Smooth muscle cell of the coronary artery (primary cell): ENCODE data around the gene SYT5. TPM values are rescaled to one million over a fixed set of nuclear protein-coding genes. Genes with fewer than 3 reads are reported as not detected.

Experiments used
- total RNA-seq: library from RNA; depleted of rRNA; stranded (reverse); fragments of >200 nt; gene quantifications from 2 replicates; pipeline ENCODE4 v1.2.3, GENCODE V29; 2014; ENCODE audit warnings: low replicate concordance

The SYT5 gene
- under 0.01 TPM in 1 of 2 replicates, not detected in the other for total RNA-seq

DNA sequence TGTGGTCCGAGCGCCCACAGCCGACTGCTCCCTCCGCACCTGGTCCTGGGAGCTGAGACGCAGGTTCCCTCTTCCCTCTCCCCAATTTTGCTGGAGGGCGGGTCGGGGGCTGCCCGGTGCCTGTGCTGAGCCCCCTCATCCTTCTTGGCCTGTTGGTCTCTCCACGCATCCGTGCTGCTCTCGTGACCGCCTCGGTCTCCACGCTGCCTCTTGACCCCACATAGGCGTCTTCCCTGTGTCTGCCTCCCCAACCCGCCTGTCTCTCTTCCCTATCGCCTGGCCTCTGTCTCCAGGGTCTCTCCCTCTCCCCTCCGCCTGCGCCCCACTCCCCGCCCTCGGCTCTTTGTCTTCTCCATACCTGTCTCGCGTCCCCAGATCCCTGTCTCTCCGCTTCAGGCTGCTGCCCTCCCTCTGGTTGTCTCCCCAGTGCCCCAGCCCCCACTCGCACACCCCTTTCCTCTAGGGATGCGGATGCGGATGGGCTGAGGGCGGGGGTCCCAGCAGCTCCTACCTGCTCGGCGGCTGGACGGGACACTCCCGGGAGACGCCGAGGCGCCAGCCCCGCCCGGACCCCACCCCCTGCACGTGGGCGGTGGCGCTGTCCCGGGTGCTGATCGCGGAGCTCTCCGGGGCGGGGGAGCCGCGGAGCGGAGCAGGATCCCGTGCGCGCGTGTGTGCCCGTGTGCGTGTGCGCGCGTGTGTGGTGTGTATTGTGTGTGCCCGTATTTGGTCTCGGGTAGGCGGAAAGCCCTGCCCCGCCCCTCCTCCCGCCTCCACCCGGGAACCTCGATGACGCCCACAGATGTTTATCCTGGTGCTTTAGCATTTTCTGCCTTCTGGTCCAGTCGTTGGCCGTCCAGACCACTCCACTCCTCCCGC lies at the start of gene SYT5:
TSS of gene SYT5 (minus strand) at position 684 of the 879 bp plus-strand sequence. CDS start 1,248 bp downstream, outside the sequence.

DNA sequence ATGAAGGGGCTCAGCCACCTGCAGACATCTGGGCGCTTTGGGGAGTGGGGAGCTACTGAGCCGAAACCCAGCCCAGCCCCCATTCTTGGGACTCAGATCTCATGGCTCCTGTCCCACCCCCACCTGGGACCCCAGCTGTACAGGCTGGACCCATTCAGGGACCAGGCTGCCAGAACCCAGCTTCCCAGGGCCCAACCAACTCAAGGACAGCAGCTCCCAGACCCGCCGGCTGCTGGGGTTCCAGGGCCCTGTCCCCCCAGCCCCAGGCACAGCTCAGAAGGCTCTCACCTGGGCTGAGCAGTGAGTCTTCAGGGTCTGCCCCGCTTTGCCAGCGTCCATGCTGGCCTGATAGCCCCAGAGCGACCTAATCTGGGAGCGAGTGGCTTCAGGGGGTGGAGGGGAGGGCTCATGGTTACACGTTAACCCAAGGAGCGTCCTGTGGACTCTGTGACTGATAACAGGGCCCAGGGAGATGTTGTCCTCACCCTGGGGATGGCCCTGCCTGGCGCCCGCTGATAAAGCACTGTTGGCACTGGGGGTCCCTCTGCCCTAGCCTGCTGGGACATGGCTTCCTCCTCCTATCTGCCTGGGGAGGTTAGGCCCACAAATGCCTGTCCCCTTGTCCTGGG lies 48.4 kb upstream of the SYT5 start, which contains the start of gene TMEM86B:
TSS of gene TMEM86B (minus strand) at position 361 of the 629 bp plus-strand sequence. CDS start at position 339, 22 bp downstream.

DNA sequence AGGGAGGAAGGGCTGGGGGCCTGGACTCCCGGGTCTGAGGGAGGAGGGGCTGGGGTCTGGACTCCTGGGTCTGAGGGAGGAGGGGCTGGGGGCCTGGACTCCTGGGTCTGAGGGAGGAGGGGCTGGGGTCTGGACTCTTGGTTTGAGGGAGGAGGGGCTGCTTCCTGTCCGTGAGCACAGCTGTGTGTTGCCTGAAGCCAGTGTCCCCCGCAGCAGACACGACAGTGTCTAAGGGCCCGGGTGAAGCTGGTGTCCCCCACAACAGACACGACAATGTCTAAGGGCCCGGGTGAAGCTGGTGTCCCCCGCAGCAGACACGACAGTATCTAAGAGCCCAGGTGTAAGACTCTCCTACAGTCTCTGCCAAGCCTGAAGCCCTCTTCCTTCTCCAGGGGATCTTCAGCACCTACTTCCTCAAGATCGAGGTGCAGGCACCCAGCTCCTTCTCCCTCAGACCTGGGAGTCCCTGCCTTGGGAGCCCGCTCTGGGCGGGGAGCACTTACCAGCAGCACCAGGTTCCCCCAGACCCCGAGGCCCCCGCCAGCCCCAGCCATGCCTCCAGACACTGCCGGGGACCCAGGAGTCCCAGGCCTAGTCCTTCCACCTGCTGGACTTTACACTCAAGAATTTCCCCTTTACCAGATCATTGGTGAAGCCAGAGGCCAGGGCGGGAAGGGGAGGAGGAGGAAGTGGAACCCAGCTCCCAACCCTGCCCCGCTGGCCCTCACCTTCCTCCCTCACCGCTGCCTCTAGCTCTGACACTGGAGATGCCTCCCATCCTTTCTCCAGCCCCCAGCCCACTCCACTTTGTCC lies 29.0 kb upstream of the SYT5 start, which contains the start of gene PTPRH:
TSS of gene PTPRH (minus strand) at position 622 of the 813 bp plus-strand sequence. CDS start at position 554, 68 bp downstream.

DNA sequence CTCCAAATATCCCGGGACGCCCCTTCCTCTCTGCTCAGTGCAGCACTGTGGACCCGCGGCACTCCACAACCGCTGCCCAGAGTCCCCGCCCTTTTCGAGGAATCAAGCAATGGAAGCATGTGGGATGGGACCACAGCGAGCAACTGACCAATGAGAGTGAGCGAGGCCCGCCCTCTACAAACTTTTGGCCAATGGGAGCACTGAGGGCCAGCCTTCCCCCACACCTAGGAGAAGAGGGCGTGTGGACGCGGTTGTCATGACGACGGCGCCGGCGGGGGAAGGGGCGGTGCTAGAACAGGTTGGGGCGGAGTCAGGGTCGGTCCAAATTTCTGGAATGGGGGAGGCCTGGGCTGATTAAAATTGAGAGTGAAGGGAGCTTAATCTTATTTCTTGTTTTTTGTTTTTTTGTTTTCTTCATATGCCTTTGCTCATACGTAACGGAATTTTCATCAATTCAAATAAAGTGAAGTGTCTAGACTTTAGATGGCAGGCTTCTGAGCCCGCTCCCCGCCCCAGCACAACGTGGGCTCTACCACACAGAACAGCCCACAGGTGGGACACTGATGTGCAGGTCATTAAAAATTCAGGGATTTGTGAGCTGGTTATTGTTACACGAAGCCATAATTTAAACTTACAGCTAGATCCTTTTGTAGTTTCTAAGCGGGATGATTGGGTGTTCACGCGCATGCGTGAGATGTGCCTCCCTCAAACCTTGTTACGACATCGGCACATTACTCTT lies 13.4 kb downstream of the SYT5 start, which contains the start of gene DNAAF3:
TSS of gene DNAAF3 (minus strand) at position 84 of the 739 bp plus-strand sequence. CDS start 200 bp downstream, outside the sequence.

DNA sequence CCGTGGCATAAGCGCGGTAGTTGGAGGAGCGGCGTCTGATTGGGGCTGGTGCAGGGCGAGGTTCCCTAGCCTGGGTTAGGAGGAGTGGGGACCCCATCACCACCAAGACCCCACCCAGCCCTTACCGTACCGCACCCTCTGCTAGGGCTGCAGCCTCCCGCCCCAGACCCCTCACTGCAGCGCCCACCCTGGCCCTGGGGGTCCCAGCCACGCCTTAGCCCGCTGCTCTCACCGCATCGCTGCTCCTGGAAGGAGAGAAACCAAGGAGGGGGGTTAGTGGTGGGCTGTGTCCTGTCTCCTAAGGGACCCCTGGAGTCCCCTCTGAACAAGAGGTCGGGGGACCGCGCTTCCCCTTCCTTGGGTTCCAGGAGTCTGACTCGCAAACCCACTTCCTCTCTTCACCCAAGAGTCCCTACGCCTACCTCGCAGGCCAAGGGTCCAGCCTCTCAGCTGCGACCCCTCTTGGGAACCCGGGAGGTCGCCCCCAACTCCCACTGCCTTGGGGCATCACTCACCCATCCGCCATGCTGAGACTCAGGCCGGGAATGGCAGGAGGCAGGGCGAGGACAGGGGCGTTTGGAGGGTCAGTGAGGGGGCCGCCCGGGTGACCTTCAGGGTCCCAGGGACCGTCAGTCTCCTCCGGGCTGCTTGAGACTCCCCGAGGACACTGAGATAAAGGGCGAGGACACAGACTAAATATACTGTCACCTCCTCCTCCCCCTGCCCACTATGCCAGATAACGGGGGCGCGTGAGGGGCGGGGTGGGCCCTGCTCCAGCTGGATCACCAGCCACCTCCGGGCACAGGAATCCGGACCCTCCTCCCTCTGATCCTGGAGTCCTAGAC lies 22.8 kb downstream of the SYT5 start, which contains the start of gene TNNI3:
TSS of gene TNNI3 (minus strand) at position 669 of the 845 bp plus-strand sequence. CDS start at position 526, 143 bp downstream.

DNA sequence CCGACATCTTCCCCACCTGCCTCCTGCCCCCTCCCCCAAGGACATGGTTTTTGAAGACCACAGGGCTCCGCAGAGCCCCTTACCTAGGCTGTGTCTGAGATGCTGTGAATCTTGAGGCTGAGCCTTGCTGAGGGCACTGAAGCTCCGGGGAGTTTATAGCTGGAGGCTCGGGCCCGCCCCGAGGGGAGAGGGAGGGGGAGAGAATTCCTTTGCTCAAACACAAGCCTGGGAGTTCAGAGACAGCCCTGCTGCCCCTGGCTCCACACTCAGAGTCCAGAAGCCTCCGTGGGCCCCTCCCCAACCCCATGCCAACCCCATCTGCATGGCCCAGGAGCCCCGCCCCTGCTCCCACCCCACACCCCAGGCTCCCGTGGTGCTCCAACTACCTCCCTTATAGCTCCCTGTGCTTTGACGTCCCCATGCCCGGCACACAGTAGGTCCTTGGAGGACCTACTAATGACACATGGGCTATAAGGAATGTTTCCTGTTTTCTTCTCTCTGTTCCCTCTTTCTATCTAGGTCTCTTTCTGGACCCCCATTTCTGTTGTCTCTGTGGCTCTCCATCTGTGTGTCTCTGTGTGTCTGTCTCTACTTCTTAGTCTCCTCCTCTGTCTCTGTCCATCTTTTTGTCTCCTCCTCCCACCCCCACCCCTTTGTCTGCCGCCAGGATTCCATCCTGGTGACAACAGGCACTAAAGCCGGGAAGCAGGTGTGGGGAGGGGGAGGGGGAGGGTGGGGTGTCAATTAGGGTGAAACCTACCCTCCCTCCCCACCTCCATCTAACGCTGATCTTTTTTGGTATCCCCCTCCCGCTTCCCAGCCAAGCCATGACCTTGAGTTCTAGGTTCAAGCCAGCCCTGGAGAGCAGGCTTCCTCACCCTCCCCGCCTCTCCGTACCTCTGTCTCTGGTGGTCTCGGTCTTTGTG lies 30.7 kb downstream of the SYT5 start, which contains the start of gene TNNT1:
TSS of gene TNNT1 (minus strand) at position 129 of the 926 bp plus-strand sequence. CDS start 2,049 bp downstream, outside the sequence.

Other genes with a start within 250 kb of the SYT5 start
- not detected in 2 replicates for gene NLRP7, start 232.8 kb downstream of the SYT5 start, total RNA-seq
- 0.15 and 0.47 TPM in 2 replicates for gene NLRP2, start 213.9 kb downstream of the SYT5 start, total RNA-seq
- gene GP6, start 142.0 kb downstream of the SYT5 start, total RNA-seq = not detected in 2 replicates
- gene RDH13, start 117.1 kb downstream of the SYT5 start, total RNA-seq = 7.1 and 11.2 TPM in 2 replicates
- gene EPS8L1, start 104.4 kb downstream of the SYT5 start, total RNA-seq = 1.4 TPM in 1 of 2 replicates, not detected in the other
- gene PPP1R12C, start 62.7 kb downstream of the SYT5 start, total RNA-seq = 17.8 and 30.4 TPM in 2 replicates
- gene TNNT1, start 31.1 kb downstream of the SYT5 start, total RNA-seq = 1.4 and 2.5 TPM in 2 replicates
- not detected in 2 replicates for gene TNNI3, start 22.6 kb downstream of the SYT5 start, total RNA-seq
- 0.23 and 0.30 TPM in 2 replicates for gene DNAAF3, start 13.7 kb downstream of the SYT5 start, total RNA-seq
- 2.5 and 3.9 TPM in 2 replicates for gene PTPRH, start 29.2 kb upstream of the SYT5 start, total RNA-seq
- gene TMEM86B, start 48.5 kb upstream of the SYT5 start, total RNA-seq = 0.98 and 1.2 TPM in 2 replicates
- 18.2 and 30.9 TPM in 2 replicates for gene PPP6R1, start 78.7 kb upstream of the SYT5 start, total RNA-seq
- gene HSPBP1, start 99.8 kb upstream of the SYT5 start, total RNA-seq = 18.0 and 25.8 TPM in 2 replicates
- gene BRSK1, start 103.7 kb upstream of the SYT5 start, total RNA-seq = 6.9 and 11.3 TPM in 2 replicates
- gene TMEM150B, start 145.1 kb upstream of the SYT5 start, total RNA-seq = not detected in 2 replicates
- gene KMT5C, start 159.6 kb upstream of the SYT5 start, total RNA-seq = 5.8 and 10.8 TPM in 2 replicates
- gene COX6B2, start 174.4 kb upstream of the SYT5 start, total RNA-seq = not detected in 2 replicates
- not detected in 2 replicates for gene GARIN5B, start 183.0 kb upstream of the SYT5 start, total RNA-seq
- gene IL11, start 190.2 kb upstream of the SYT5 start, total RNA-seq = 0.23 and 4.7 TPM in 2 replicates
- not detected in 2 replicates for gene TMEM190, start 196.5 kb upstream of the SYT5 start, total RNA-seq
- gene TMEM238, start 204.0 kb upstream of the SYT5 start, total RNA-seq = 0.30 TPM in 1 of 2 replicates, not detected in the other
- gene RPL28, start 205.6 kb upstream of the SYT5 start, total RNA-seq = 245 and 291 TPM in 2 replicates
- gene UBE2S, start 227.5 kb upstream of the SYT5 start, total RNA-seq = 7.3 and 94.4 TPM in 2 replicates